Liver (tissue), 9 donors: Measurements from ENCODE around the gene MASP2. TPM values are rescaled to one million over a fixed set of nuclear protein-coding genes. Genes with fewer than 3 reads are reported as not detected.
"Not testable (repeated sequence)": the region's sequence is repeated elsewhere in the genome, so short reads cannot be mapped to it uniquely, and the experiment has no call there.

Experiments used
- DNase-seq: peaks from one replicate; pipeline ENCODE4 v3.0.0-alpha.2; 2017; ENCODE audit warnings: low spot score
- H3K27ac ChIP-seq, 2 donors: one replicate each; pipeline ENCODE4 v1.7.0; 2013; ENCODE audit warnings: inconsistent platforms in 2 of 2, low read length in 2 of 2, control low read depth in 1 of 2, low read depth in 1 of 2, mild to moderate bottlenecking in 1 of 2
- H3K27me3 ChIP-seq, 4 donors: one replicate each; pipeline versions ENCODE4 v1.6.1 to v1.7.0; 2013; ENCODE audit warnings: low read length in 3 of 4, inconsistent platforms in 1 of 4, mild to moderate bottlenecking in 1 of 4, moderate library complexity in 1 of 4; ENCODE audit not compliant: control insufficient read depth in 4 of 4, insufficient read depth in 4 of 4
- H3K36me3 ChIP-seq, 4 donors: one replicate each; pipeline versions ENCODE4 v1.6.1 to v1.7.0; 2013; ENCODE audit warnings: low read length in 3 of 4, mild to moderate bottlenecking in 3 of 4, low read depth in 1 of 4, moderate library complexity in 1 of 4; ENCODE audit not compliant: control insufficient read depth in 4 of 4, insufficient read depth in 3 of 4
- H3K4me1 ChIP-seq, 4 donors: one replicate each; pipeline versions ENCODE4 v1.6.1 to v1.7.0; 2013; ENCODE audit warnings: low read length in 3 of 4, mild to moderate bottlenecking in 3 of 4, moderate library complexity in 1 of 4; ENCODE audit not compliant: control insufficient read depth in 4 of 4, insufficient read depth in 4 of 4
- H3K4me3 ChIP-seq, 3 donors: one replicate each; pipeline versions ENCODE4 v1.6.1 to v1.7.0; 2013; ENCODE audit warnings: low read length in 3 of 3, control low read depth in 1 of 3, low read depth in 1 of 3, mild to moderate bottlenecking in 1 of 3
- H3K9ac ChIP-seq, 2 donors: one replicate each; pipeline ENCODE4 v1.7.0; 2013; ENCODE audit warnings: low read length in 2 of 2, mild to moderate bottlenecking in 2 of 2, moderate library complexity in 2 of 2, control low read depth in 1 of 2, low read depth in 1 of 2
- H3K9me3 ChIP-seq, 4 donors: one replicate each; pipeline versions ENCODE4 v1.6.1 to v1.7.0; 2013; ENCODE audit warnings: low read length in 3 of 4; ENCODE audit not compliant: control insufficient read depth in 4 of 4
- ATF3 ChIP-seq: IDR thresholded peaks from 2 replicates; pipeline ENCODE4 v1.6.1; 2016; ENCODE audit warnings: antibody characterized with exemption
- CTCF ChIP-seq: fragments of 150-350 bp; IDR thresholded peaks from 2 replicates; pipeline ENCODE4 v1.5.1; 2017; ENCODE audit warnings: improper control_type of control experiment, low read depth, low read length; ENCODE audit not compliant: missing input control
- EGR1 ChIP-seq, 2 donors: IDR thresholded peaks; 2 replicates each; pipeline ENCODE4 v1.6.1; 2016 to 2018; ENCODE audit warnings: antibody characterized with exemption in 2 of 2, low read depth in 2 of 2
- FOXA1 ChIP-seq: IDR thresholded peaks from 2 replicates; pipeline ENCODE4 v1.6.1; 2016; ENCODE audit warnings: antibody characterized with exemption
- FOXA2 ChIP-seq: IDR thresholded peaks from 2 replicates; pipeline ENCODE4 v1.6.1; 2016; ENCODE audit warnings: antibody characterized with exemption
- GABPA ChIP-seq, 2 donors: IDR thresholded peaks in 1 of 2; conservative IDR thresholded peaks in 1 of 2; 2 replicates each; pipeline ENCODE4 v1.6.1; 2016; ENCODE audit warnings: antibody characterized with exemption in 2 of 2, mild to moderate bottlenecking in 1 of 2, moderate library complexity in 1 of 2
- HNF4A ChIP-seq, 2 donors: conservative IDR thresholded peaks; 2 replicates each; pipeline ENCODE4 v1.6.1; 2016; ENCODE audit warnings: antibody characterized with exemption in 2 of 2, mild to moderate bottlenecking in 2 of 2
- HNF4G ChIP-seq: IDR thresholded peaks from 2 replicates; pipeline ENCODE4 v1.6.1; 2016; ENCODE audit warnings: antibody characterized with exemption
- JUND ChIP-seq, 2 donors: IDR thresholded peaks; 2 replicates each; pipeline ENCODE4 v1.6.1; 2016; ENCODE audit warnings: antibody characterized with exemption in 2 of 2
- MAX ChIP-seq: IDR thresholded peaks from 2 replicates; pipeline ENCODE4 v1.6.1; 2016; ENCODE audit warnings: antibody characterized with exemption
- NR2F2 ChIP-seq: IDR thresholded peaks from 2 replicates; pipeline ENCODE4 v1.6.1; 2016; ENCODE audit warnings: antibody characterized with exemption
- RAD21 ChIP-seq, 2 donors: IDR thresholded peaks; 2 replicates each; pipeline ENCODE4 v1.6.1; 2016; ENCODE audit warnings: antibody characterized with exemption in 2 of 2, mild to moderate bottlenecking in 2 of 2
- REST ChIP-seq: IDR thresholded peaks from 2 replicates; pipeline ENCODE4 v1.6.1; 2016; ENCODE audit warnings: antibody characterized with exemption, mild to moderate bottlenecking
- RXRA ChIP-seq, 2 donors: IDR thresholded peaks; 2 replicates each; pipeline ENCODE4 v1.6.1; 2017 to 2018; ENCODE audit warnings: antibody characterized with exemption in 2 of 2, mild to moderate bottlenecking in 1 of 2
- SP1 ChIP-seq: IDR thresholded peaks from 2 replicates; pipeline ENCODE4 v1.6.1; 2018; ENCODE audit warnings: antibody characterized with exemption, mild to moderate bottlenecking
- TAF1 ChIP-seq: conservative IDR thresholded peaks from 2 replicates; pipeline ENCODE4 v1.6.1; 2016; ENCODE audit warnings: antibody characterized with exemption, mild to moderate bottlenecking
- YY1 ChIP-seq: IDR thresholded peaks from 2 replicates; pipeline ENCODE4 v1.6.1; 2016; ENCODE audit warnings: antibody characterized with exemption, mild to moderate bottlenecking
- ZBTB33 ChIP-seq: IDR thresholded peaks from 2 replicates; pipeline ENCODE4 v1.6.1; 2016; ENCODE audit warnings: antibody characterized with exemption
- WGBS: extraction: QIAGEN DNeasy Blood & Tissue Kit; methylation state at CpG from one replicate; pipeline ENCODE4 v1.1.7; 2013; 5-methylcytosine and 5-hydroxymethylcytosine counted together
- polyA plus RNA-seq, 2 donors: library from polyadenylated mRNA; stranded (reverse) in 1 of 2; unstranded in 1 of 2; fragments of 200-250 nt in 1 of 2; fragments of >200 nt in 1 of 2; fragmentation: Nextera tagmentation in 1 of 2; extraction: Ambion mirVana in 1 of 2; gene quantifications; one replicate each; pipeline versions ENCODE4 v1.2.1 to v1.2.3, GENCODE V29; 2013 to 2015
- total RNA-seq, 2 donors: library from RNA; depleted of rRNA; stranded (reverse); fragments of >200 nt; gene quantifications; one replicate each; pipeline ENCODE4 v1.2.3, GENCODE V29; 2014
- donor health status: healthy.
- donor health status: healthy.
- donor health status: healthy.
- donor health status: healthy.
- donor health status: healthy.

Gene MASP2
- total and polyA plus RNA-seq, 4 donors: 30.0 to 530 (median 213) TPM

GRCh38 chr1:11051121-11051520 lies 4.1 kb upstream of the MASP2 start:
- H3K27ac ChIP-seq, H3K9me3 ChIP-seq, DNase-seq, H3K27me3 ChIP-seq, H3K4me1 ChIP-seq, H3K9ac ChIP-seq, H3K4me3 ChIP-seq, H3K36me3 ChIP-seq: not testable (repeated sequence)
- WGBS: 95% methylated on average over 10 of the region's 10 CpGs

GRCh38 chr1:11046270-11046566 lies 821 bp downstream of the MASP2 start:
- 28% methylated on average over 8 of the region's 8 CpGs for WGBS
- peak overlapping the region; percentile 61 to 97 (median 73) for H3K4me3 ChIP-seq

More at GRCh38 chr1:11046270-11046566, 821 bp downstream of the MASP2 start:
- Histone ChIP-seq H3K27ac (peak overlapping the region; percentile 78 to 100), H3K9me3 (no peaks in the 10 kb centered on the region), H3K4me1 (peaks cover 2 to 11% (median 8%) of the 10 kb centered on the region in 4 donors), H3K27me3 (no peaks in the 10 kb centered on the region), H3K36me3 (peaks cover 10 to 24% (median 16%) of the 10 kb centered on the region in 4 donors), H3K9ac (peak overlapping the region; percentile 61 to 92)
- TF ChIP-seq ATF3 (peak; percentile 33), CTCF (no peak), EGR1 (IDR thresholded peaks at IDR 0.05; ENCODE audit: low read depth in 2 of 2) (peak in 1 of 2 donors; percentile 37), TAF1 (no peak), RAD21 (IDR thresholded peaks at IDR 0.05) (no peak), REST (no peak), NR2F2 (peak; percentile 31), SP1 (peak; percentile 55), RXRA (IDR thresholded peaks at IDR 0.05) (peak; percentile 86 to 89), FOXA2 (no peak), YY1 (peak; percentile 80), GABPA (IDR thresholded peaks at IDR 0.05 in 1 of 2, conservative IDR thresholded peaks at IDR 0.05 in 1 of 2) (no peak), JUND (IDR thresholded peaks at IDR 0.05) (peak in 1 of 2 donors; percentile 40), ZBTB33 (no peak), HNF4G (peak; percentile 12), HNF4A (conservative IDR thresholded peaks at IDR 0.05) (peak in 1 of 2 donors; percentile 67), FOXA1 (no peak), MAX (no peak)
- DNase-seq: no peak
